SK-N-SH treated with all-trans-retinoic acid at 6 μM for 48 hours (cell line): ENCODE measurements around the gene CYP2W1.
"Not testable (repeated sequence)": the region's sequence is repeated elsewhere in the genome, so short reads cannot be mapped to it uniquely, and the experiment has no call there.

Experiments used
- ATAC-seq: fragments of 200-7000 bp; cut with Tn5 transposase; 3 replicates; pipeline ENCODE4 v1.9.1; 2020; ENCODE audit warnings: mild to moderate bottlenecking, moderate library complexity
- ARNTL ChIP-seq: fragments of 450-650 bp; formaldehyde crosslinking; IDR thresholded peaks from 2 replicates; pipeline ENCODE4 v1.5.0; 2020; ENCODE audit warnings: low read depth, mild to moderate bottlenecking, moderate library complexity, borderline replicate concordance
- BACH2 ChIP-seq: fragments of 250-450 bp; sonication (Bioruptor Pico); IDR thresholded peaks from 2 replicates; pipeline ENCODE4 v1.9.0; 2021; ENCODE audit warnings: mild to moderate bottlenecking, borderline replicate concordance
- CSDC2 ChIP-seq: fragments of 250-450 bp; sonication (Bioruptor Pico); IDR thresholded peaks from 2 replicates; pipeline ENCODE4 v1.5.0; 2020; ENCODE audit warnings: mild to moderate bottlenecking, moderate library complexity
- ESRRG ChIP-seq: fragments of 250-450 bp; sonication (Bioruptor Pico); IDR thresholded peaks from 2 replicates; pipeline ENCODE4 v1.6.1; 2021; ENCODE audit warnings: mild to moderate bottlenecking
- GLIS3 ChIP-seq: fragments of 250-450 bp; sonication (Bioruptor Pico); IDR thresholded peaks from 2 replicates; pipeline ENCODE4 v1.5.0; 2020; ENCODE audit warnings: mild to moderate bottlenecking, moderate library complexity
- ISL1 ChIP-seq: fragments of 250-450 bp; sonication (Bioruptor Pico); IDR thresholded peaks from 2 replicates; pipeline ENCODE4 v2.1.2; 2022; ENCODE audit warnings: mild to moderate bottlenecking, moderate library complexity
- OSR1 ChIP-seq: fragments of 250-450 bp; sonication (Bioruptor Pico); IDR thresholded peaks from 2 replicates; pipeline ENCODE4 v1.8.0; 2022; ENCODE audit warnings: moderate library complexity, mild to moderate bottlenecking, inconsistent platforms
- PPARA ChIP-seq: fragments of 250-450 bp; sonication (Bioruptor Pico); IDR thresholded peaks from 2 replicates; pipeline ENCODE4 v1.5.0; 2020; ENCODE audit warnings: mild to moderate bottlenecking, borderline replicate concordance
- RARB ChIP-seq: fragments of 250-450 bp; sonication (Bioruptor Pico); IDR thresholded peaks from 2 replicates; pipeline ENCODE4 v1.8.0; 2021; ENCODE audit warnings: mild to moderate bottlenecking, moderate library complexity
- SNAI2 ChIP-seq: fragments of 250-450 bp; sonication (Bioruptor Pico); IDR thresholded peaks from 2 replicates; pipeline ENCODE4 v1.5.0; 2020; ENCODE audit warnings: mild to moderate bottlenecking, moderate library complexity
- TCF4 ChIP-seq: fragments of 250-450 bp; sonication (Bioruptor Pico); IDR thresholded peaks from 2 replicates; pipeline ENCODE4 v1.8.0; 2021; ENCODE audit warnings: mild to moderate bottlenecking, moderate library complexity, borderline replicate concordance
- TOX ChIP-seq: fragments of 250-450 bp; sonication (Bioruptor Pico); IDR thresholded peaks from 2 replicates; pipeline ENCODE4 v1.8.0; 2021; ENCODE audit warnings: mild to moderate bottlenecking, moderate library complexity, borderline replicate concordance
- ZC3H10 ChIP-seq: fragments of 250-450 bp; sonication (Bioruptor Pico); IDR thresholded peaks from 2 replicates; pipeline ENCODE4 v1.5.1; 2021; ENCODE audit warnings: mild to moderate bottlenecking, moderate library complexity
- ZFP3 ChIP-seq: fragments of 250-450 bp; sonication (Bioruptor Pico); IDR thresholded peaks from 2 replicates; pipeline ENCODE4 v1.5.0; 2020; ENCODE audit warnings: mild to moderate bottlenecking, moderate library complexity
- ZFP30 ChIP-seq: fragments of 450-650 bp; formaldehyde crosslinking; IDR thresholded peaks from 2 replicates; pipeline ENCODE4 v1.5.0; 2022; ENCODE audit warnings: mild to moderate bottlenecking, moderate library complexity
- ZNF70 ChIP-seq: fragments of 450-650 bp; formaldehyde crosslinking; IDR thresholded peaks from 2 replicates; pipeline ENCODE4 v1.5.0; 2020; ENCODE audit warnings: mild to moderate bottlenecking, moderate library complexity
- TF ChIP-seq, protein P1 (sequence below): fragments of 250-450 bp; sonication (Bioruptor Pico); IDR thresholded peaks from 2 replicates; pipeline ENCODE4 v1.8.0; 2020; ENCODE audit warnings: mild to moderate bottlenecking, moderate library complexity, borderline replicate concordance
- TF ChIP-seq, protein P2 (sequence below): fragments of 250-450 bp; sonication (Bioruptor Pico); IDR thresholded peaks from 2 replicates; pipeline ENCODE4 v1.5.0; 2020; ENCODE audit warnings: mild to moderate bottlenecking, moderate library complexity
- TF ChIP-seq, protein P3 (sequence below): fragments of 250-450 bp; sonication (Bioruptor Pico); IDR thresholded peaks from 2 replicates; pipeline ENCODE4 v1.5.1; 2021; ENCODE audit warnings: mild to moderate bottlenecking, moderate library complexity

Gene CYP2W1

DNA sequence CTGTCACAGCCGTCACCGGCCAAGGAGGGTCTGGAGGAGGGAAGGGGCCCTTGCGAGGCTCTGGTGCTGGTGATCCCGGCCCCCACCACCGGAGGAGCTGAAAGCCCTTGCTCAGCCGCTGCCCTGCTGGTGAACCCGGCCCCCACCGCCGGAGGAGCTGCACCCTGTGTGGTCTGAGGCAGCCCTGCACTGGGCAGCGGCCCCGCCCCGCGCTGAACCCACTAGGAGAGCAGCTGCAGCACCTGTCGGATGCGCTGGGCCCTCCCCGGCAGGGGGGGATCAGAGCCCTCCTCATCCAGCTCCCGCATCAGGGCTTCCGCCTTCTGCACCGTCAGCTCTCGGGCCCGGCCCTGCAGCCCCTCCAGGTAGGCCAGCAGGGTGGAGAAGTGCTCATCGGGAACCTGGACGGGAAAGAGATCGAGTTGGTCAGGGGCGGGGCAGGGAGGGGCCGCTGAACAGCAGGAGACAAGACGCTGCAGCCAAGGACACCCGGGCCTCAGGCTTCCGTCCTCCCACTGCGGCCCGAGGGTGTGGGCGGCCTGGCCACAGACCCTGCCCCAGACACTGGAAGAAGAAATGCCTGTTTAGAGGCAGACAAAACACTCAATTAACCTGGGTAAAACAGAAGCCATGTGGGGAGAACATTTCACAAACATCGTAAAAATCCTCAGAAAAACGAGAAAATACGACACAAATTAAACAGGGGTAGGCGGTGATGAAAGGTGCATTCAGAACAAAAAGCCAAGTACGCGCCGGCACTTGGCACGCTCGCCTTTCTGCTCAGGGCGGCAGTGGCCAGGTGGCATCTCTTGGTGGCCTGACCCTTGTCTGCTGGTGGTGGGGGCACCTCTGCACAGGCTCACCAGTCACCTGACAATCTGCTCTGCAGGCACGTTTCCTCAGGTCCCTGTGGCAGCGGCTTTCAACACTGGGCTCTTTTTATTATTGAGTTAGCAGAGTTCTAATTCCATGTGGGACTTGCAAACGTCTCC, 14.7 kb downstream of the CYP2W1 start:
- no peak for ATAC-seq
- TF ChIP-seq, protein P1, sequence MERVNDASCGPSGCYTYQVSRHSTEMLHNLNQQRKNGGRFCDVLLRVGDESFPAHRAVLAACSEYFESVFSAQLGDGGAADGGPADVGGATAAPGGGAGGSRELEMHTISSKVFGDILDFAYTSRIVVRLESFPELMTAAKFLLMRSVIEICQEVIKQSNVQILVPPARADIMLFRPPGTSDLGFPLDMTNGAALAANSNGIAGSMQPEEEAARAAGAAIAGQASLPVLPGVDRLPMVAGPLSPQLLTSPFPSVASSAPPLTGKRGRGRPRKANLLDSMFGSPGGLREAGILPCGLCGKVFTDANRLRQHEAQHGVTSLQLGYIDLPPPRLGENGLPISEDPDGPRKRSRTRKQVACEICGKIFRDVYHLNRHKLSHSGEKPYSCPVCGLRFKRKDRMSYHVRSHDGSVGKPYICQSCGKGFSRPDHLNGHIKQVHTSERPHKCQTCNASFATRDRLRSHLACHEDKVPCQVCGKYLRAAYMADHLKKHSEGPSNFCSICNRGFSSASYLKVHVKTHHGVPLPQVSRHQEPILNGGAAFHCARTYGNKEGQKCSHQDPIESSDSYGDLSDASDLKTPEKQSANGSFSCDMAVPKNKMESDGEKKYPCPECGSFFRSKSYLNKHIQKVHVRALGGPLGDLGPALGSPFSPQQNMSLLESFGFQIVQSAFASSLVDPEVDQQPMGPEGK (CRISPR knock-in tag), result no peak
- no peak for TF ChIP-seq ISL1 (CRISPR knock-in tag)
- no peak for TF ChIP-seq ZFP3
- TF ChIP-seq SNAI2, result no peak
- TF ChIP-seq ARNTL (CRISPR knock-in tag), result no peak
- no peak for TF ChIP-seq BACH2
- TF ChIP-seq TCF4, result no peak
- TF ChIP-seq CSDC2 (CRISPR knock-in tag), result no peak
- TF ChIP-seq, protein P2, sequence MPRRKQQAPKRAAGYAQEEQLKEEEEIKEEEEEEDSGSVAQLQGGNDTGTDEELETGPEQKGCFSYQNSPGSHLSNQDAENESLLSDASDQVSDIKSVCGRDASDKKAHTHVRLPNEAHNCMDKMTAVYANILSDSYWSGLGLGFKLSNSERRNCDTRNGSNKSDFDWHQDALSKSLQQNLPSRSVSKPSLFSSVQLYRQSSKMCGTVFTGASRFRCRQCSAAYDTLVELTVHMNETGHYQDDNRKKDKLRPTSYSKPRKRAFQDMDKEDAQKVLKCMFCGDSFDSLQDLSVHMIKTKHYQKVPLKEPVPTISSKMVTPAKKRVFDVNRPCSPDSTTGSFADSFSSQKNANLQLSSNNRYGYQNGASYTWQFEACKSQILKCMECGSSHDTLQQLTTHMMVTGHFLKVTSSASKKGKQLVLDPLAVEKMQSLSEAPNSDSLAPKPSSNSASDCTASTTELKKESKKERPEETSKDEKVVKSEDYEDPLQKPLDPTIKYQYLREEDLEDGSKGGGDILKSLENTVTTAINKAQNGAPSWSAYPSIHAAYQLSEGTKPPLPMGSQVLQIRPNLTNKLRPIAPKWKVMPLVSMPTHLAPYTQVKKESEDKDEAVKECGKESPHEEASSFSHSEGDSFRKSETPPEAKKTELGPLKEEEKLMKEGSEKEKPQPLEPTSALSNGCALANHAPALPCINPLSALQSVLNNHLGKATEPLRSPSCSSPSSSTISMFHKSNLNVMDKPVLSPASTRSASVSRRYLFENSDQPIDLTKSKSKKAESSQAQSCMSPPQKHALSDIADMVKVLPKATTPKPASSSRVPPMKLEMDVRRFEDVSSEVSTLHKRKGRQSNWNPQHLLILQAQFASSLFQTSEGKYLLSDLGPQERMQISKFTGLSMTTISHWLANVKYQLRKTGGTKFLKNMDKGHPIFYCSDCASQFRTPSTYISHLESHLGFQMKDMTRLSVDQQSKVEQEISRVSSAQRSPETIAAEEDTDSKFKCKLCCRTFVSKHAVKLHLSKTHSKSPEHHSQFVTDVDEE, result no peak
- TF ChIP-seq PPARA (CRISPR knock-in tag), result no peak
- no peak for TF ChIP-seq ZC3H10 (CRISPR knock-in tag)
- TF ChIP-seq ZFP30, result no peak
- no peak for TF ChIP-seq TOX
- TF ChIP-seq, protein P3, sequence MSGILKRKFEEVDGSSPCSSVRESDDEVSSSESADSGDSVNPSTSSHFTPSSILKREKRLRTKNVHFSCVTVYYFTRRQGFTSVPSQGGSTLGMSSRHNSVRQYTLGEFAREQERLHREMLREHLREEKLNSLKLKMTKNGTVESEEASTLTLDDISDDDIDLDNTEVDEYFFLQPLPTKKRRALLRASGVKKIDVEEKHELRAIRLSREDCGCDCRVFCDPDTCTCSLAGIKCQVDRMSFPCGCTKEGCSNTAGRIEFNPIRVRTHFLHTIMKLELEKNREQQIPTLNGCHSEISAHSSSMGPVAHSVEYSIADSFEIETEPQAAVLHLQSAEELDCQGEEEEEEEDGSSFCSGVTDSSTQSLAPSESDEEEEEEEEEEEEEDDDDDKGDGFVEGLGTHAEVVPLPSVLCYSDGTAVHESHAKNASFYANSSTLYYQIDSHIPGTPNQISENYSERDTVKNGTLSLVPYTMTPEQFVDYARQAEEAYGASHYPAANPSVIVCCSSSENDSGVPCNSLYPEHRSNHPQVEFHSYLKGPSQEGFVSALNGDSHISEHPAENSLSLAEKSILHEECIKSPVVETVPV (CRISPR knock-in tag), result no peak
- no peak for TF ChIP-seq ZNF70
- TF ChIP-seq, all 23 proteins: peak for 0

DNA sequence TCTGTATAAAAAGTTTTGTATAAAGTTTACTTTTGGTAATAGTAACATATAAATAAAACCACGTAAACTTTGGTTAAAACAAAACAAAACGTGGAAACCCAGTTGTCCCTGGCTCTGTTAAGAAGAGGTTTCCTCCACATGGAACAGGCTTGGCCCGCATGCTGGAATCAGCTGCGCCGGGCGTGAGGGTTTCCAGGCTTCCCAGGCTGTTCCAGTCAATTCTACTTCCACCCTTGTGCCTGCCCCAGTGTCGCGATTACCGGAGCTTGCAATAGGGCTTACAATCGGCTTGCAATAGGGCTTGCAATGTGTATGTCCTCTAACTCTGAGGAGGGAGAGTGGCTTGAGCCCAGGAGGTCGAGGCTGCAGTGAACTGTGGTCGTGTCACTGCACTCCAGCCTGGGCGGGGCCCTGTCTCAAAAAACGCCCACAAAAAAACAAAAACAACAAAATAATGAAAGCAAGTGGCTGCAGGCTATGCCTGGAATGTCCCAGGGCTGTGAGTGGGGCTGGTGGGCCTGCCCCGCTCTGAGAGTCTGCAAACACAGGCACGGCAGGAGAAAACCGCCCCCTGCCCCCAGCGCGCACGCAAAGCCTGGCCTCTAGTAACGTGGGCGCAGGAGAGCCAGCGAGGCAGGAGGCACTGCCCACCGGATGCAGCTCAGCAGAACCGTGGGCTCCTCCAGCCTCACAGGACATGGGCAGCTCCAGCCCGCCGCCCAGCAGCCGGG, 16.3 kb downstream of the CYP2W1 start:
- ATAC-seq, result no peak
- TF ChIP-seq, protein P3 (CRISPR knock-in tag), result no peak
- TF ChIP-seq PPARA (CRISPR knock-in tag), result no peak
- no peak for TF ChIP-seq RARB (CRISPR knock-in tag)
- no peak for TF ChIP-seq OSR1 (CRISPR knock-in tag)
- no peak for TF ChIP-seq ISL1 (CRISPR knock-in tag)
- no peak for TF ChIP-seq TCF4
- no peak for TF ChIP-seq ZC3H10 (CRISPR knock-in tag)

DNA sequence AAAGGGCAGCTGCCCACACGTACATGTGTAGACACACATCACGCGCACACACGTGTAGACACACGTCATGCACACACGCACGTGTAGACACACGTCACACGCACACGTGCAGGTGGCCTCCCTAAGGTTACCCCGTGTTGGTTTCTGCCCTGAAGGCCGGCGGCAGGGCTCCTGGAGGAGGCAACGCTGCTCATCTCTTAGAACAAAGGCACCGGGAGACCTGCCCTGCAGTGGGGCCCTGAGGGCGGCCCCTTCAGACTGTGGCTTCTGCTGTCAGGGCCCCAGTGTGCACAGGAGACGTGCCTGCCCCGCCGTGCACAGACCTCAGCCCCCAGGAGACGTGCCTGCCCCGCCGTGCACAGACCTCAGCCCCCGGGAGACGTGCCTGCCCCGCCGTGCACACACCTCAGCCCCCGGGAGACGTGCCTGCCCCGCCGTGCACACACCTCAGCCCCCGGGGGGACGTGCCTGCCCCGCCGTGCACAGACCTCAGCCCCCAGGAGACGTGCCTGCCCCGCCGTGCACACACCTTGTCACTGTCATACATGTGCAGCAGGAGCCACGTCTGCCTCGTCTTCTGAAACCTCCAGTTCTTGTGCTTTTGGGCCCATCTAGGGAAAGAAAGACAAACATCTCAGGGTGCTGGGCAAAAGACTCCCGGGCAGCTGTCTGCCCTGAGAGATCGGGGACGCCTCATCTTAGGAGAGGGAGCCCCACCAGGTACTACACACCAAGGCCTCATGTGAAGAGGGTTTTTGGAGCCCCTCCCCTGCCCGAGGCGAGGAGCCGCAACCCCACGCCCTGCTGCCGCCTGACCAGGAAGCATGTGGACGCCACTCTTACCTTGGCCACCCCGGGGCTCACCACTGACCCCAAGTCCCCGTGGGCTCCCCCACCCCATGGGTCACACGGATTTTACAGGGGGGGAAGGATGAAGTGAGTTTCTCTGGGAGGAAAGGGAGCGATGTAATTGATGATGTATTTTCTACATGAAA, 17.3 kb downstream of the CYP2W1 start:
- no peak for ATAC-seq
- TF ChIP-seq BACH2, result no peak
- no peak for TF ChIP-seq OSR1 (CRISPR knock-in tag)
- TF ChIP-seq GLIS3 (CRISPR knock-in tag), result no peak
- TF ChIP-seq ESRRG (CRISPR knock-in tag), result no peak
- TF ChIP-seq ZFP3, result no peak
- TF ChIP-seq TOX, result no peak
- TF ChIP-seq SNAI2, result no peak
- no peak for TF ChIP-seq TCF4

DNA sequence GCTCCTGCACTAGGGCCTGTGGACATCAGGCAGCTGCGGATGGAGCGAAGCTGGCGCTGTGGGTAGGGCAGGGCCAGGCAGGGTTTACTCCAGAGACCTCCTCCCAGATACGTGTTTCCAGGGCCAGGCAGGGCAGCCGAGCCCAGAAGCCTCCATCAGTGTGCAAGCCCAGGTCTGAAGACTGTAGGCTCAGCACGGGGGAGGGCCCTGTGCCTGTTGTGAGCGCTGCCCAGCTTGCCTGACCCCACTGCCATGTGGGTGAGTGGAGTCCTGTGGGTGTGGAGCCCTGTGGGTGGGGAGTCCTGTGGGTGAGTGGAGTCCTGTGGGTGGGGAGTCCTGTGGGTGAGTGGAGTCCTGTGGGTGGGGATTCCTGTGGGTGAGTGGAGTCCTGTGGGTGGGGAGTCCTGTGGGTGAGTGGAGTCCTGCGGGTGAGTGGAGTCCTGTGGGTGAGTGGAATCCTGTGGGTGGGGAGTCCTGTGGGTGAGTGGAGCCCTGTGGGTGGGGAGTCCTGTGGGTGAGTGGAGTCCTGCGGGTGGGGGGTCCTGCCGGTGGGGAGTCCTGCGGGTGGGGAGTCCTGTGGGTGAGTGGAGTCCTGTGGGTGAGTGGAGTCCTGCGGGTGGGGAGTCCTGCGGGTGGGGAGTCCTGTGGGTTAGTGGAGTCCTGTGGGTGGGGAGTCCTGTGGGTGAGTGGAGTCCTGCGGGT, 18.2 kb downstream of the CYP2W1 start:
- ATAC-seq, result peak; percentile 47

DNA sequence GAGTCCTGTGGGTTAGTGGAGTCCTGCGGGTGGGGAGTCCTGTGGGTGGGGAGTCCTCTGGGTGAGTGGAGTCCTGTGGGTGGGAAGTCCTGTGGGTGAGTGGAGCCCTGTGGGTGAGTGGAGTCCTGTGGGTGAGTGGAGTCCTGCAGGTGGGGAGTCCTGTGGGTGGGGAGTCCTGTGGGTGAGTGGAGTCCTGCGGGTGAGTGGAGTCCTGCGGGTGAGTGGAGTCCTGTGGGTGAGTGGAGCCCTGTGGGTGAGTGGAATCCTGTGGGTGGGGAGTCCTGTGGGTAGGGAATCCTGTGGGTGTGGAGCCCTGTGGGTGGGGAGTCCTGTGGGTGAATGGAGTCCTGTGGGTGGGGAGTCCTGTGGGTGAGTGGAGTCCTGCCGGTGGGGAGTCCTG, 19.0 kb downstream of the CYP2W1 start:
- not testable (repeated sequence) for ATAC-seq

DNA sequence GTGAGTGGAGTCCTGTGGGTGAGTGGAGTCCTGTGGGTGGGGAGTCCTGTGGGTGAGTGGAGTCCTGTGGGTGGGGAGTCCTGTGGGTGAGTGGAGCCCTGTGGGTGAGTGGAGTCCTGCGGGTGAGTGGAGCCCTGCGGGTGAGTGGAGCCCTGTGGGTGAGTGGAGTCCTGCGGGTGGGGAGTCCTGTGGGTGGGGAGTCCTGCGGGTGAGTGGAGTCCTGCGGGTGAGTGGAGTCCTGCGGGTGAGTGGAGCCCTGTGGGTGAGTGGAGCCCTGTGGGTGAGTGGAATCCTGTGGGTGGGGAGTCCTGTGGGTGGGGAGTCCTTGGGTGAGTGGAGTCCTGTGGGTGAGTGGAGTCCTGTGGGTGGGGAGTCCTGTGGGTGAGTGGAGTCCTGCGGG, 19.5 kb downstream of the CYP2W1 start:
- ATAC-seq, result not testable (repeated sequence)
